ENCODE data around the gene FBXL4. TPM values are rescaled to one million over a fixed set of nuclear protein-coding genes. Genes with fewer than 3 reads are reported as not detected.
A peak's percentile ranks its signal among the peaks of the same experiment; 100 is the strongest.

The FBXL4 gene
- total RNA-seq, 6 experiments from 2014 or later = 10.6 to 13.0 (median 12.3) TPM

DNA sequence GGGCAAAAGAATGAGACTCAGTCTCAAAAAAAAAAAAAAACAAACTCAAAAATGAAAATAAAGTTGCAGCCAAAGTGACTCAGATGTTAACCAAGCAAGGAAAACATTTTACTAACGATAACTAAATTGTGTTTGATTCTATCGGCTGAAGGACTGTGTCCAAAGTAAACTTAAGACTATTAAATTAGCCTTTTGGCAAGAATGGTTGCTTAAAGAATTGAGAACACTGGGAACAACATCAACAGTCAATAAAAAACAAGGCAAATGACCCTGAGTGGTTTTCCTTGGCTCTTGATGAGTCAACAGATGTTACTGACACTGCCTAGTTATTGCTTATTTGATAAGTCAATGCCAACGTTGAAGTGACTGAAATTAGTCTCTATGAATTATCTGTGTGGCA lies 76.7 kb downstream of the FBXL4 start:
- peak; percentile 21 for DNase-seq
- Mint-ChIP-seq H3K4me3 (no peak overlapping the region), H3K27me3 (ENCODE audit: insufficient read depth) (no peaks in the 10 kb centered on the region), H3K9me3 (no peaks in the 10 kb centered on the region), H3K4me1 (ENCODE audit: low read depth) (no peaks in the 10 kb centered on the region), H3K27ac (no peak overlapping the region), H3K36me3 (ENCODE audit: low read depth) (peaks cover 17% of the 10 kb centered on the region)
- TF ChIP-seq, protein P1, sequence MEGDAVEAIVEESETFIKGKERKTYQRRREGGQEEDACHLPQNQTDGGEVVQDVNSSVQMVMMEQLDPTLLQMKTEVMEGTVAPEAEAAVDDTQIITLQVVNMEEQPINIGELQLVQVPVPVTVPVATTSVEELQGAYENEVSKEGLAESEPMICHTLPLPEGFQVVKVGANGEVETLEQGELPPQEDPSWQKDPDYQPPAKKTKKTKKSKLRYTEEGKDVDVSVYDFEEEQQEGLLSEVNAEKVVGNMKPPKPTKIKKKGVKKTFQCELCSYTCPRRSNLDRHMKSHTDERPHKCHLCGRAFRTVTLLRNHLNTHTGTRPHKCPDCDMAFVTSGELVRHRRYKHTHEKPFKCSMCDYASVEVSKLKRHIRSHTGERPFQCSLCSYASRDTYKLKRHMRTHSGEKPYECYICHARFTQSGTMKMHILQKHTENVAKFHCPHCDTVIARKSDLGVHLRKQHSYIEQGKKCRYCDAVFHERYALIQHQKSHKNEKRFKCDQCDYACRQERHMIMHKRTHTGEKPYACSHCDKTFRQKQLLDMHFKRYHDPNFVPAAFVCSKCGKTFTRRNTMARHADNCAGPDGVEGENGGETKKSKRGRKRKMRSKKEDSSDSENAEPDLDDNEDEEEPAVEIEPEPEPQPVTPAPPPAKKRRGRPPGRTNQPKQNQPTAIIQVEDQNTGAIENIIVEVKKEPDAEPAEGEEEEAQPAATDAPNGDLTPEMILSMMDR (IDR thresholded peaks at IDR 0.05) = no peak

DNA sequence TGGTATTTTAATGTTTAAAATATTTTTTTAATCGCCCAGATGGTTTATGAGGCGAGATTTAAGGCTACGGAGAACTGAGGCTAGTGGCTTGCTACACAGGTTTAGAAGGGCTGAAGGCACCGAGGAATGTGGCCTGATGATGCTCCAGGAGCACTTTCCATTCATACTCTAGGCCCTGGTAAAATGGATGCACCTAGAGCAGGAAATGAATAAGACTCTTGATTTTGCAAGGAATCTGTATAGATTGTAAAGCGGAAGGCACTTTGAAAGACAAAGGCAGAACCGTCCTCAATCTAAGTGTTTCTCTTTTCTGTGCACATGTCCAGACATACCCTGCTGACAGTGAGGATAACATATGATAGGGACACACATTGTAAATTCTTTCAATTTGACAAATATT lies 83.2 kb downstream of the FBXL4 start:
- no peaks in the 10 kb centered on the region for H3K9me3 Mint-ChIP-seq
- H3K4me1 Mint-ChIP-seq (ENCODE audit: low read depth) = no peaks in the 10 kb centered on the region
- no peak for DNase-seq
- no peak overlapping the region for H3K4me3 Mint-ChIP-seq
- H3K27ac Mint-ChIP-seq = no peak overlapping the region
- peaks cover 7% of the 10 kb centered on the region; the same call in 1 of the 2 replicates for H3K36me3 Mint-ChIP-seq (ENCODE audit: low read depth)
- TF ChIP-seq, protein P1 (IDR thresholded peaks at IDR 0.05) = no peak
- H3K27me3 Mint-ChIP-seq (ENCODE audit: insufficient read depth) = no peaks in the 10 kb centered on the region

DNA sequence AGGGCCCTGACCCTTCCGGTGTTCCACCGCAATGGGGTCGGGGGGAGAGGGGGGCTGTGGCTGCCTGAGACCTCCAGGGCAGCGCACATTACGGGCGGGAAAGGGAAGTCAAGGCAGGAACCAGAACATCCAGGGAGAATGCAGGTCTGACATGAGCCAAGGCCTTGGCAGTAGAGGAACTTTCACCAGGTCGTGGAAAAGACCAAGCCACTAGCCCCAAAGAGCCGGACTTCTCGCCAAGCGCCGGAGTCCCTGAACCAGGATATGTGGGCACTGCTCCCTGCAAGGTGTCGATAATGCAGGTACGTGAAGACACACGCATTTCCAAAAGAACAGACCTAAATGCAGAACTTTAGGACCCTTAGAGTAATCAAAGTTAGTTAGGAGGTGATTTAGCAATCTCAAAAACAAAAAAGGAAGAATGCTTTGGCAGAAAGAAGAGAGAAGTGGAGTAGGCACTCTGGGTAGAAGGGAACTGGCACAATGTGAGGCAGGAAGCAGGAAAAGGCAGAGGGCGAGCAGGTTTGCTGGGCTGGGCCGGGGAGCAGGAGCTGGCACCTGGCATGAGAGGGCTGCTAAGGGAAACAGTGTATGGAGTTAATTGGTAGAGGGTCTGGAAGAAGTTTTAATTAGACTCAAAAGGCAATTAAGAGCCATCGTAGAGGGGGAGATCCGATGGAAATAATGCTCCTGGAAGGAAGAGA lies 99.1 kb downstream of the FBXL4 start:
- H3K27me3 Mint-ChIP-seq (ENCODE audit: insufficient read depth) = peaks cover 24% of the 10 kb centered on the region
- no peak for DNase-seq

DNA sequence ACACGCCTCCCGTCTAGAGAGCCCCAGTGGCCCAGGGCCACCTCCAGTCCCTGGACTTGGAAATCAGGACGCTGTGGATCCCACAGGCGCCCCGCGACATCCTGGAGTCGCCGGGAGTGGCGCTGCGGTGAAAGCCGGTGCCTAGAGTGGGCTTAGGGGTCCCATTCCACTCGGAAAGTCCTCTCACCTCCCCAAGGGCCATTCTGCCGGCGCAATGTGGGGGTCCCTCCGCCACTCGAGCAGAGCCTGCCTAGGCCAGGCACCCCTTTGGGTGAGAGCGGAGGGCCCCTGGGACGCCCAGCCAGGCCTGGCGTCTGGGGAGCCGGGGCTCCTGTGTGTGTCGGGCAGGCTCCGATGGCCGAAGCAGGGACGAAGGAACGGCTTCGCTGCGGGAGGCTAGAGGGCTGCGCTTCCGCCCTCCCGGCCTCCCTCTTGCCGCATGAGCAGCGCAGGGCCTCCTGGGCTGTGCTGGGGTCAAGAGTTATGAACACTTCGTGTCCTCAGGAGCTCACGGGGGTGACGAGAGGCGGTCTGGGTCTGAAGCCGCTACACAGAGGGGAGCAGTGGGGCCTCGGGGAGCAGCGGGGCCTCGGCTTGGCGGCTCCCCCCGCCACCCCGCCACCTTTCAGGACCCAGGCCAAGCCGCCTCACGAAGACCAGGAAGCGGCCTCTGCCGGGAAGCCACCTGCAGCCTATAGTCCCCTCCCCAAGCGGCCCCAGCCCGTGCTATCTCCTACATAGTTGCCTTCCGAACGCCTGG lies 99.8 kb downstream of the FBXL4 start:
- no peak for DNase-seq
- Mint-ChIP-seq H3K9me3 (no peaks in the 10 kb centered on the region), H3K36me3 (ENCODE audit: low read depth) (no peaks in the 10 kb centered on the region), H3K4me1 (ENCODE audit: low read depth) (peaks cover 13% of the 10 kb centered on the region), H3K27ac (no peak overlapping the region), H3K27me3 (ENCODE audit: insufficient read depth) (peaks cover 29% of the 10 kb centered on the region), H3K4me3 (no peak overlapping the region)
- TF ChIP-seq, protein P1 (IDR thresholded peaks at IDR 0.05) = peak; percentile 23; the same call in 1 of the 2 replicates

More for the DNA sequence above, 99.1 kb downstream of the FBXL4 start:
- Mint-ChIP-seq H3K27ac (no peak overlapping the region), H3K4me3 (no peak overlapping the region), H3K36me3 (ENCODE audit: low read depth) (no peaks in the 10 kb centered on the region), H3K4me1 (ENCODE audit: low read depth) (peaks cover 13% of the 10 kb centered on the region), H3K9me3 (no peaks in the 10 kb centered on the region)
- TF ChIP-seq, protein P1 (IDR thresholded peaks at IDR 0.05) = no peak

DNA sequence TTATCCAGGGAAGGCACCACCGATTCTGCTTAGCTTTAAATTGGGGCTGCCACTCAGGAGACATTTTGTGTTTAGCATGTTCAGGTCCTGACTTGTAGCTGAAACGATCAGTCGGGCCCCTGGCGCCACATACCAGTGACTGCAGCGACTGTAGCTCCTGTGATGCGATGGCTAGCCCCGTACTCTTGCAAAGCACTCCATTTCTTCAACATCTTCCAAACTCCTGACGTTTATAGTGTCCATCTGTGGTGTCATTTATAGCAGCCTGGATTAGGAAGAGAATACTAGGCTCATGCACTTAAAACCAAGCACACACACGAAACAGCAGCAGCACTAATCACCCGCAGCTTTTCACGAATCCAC lies 100.3 kb downstream of the FBXL4 start:
- Mint-ChIP-seq H3K36me3 (ENCODE audit: low read depth) (no peaks in the 10 kb centered on the region), H3K4me3 (no peak overlapping the region), H3K9me3 (no peaks in the 10 kb centered on the region), H3K4me1 (ENCODE audit: low read depth) (peaks cover 13% of the 10 kb centered on the region), H3K27me3 (ENCODE audit: insufficient read depth) (peaks cover 33% of the 10 kb centered on the region), H3K27ac (no peak overlapping the region)
- no peak for DNase-seq
- TF ChIP-seq, protein P1 (IDR thresholded peaks at IDR 0.05) = no peak

All from HFFc6 (cell line).